IMR-90 (cell line): Measurements from ENCODE around the gene HYAL4. TPM values are rescaled to one million over a fixed set of nuclear protein-coding genes. Genes with fewer than 3 reads are reported as not detected.

Source experiments
- ATAC-seq: fragments of 200-7000 bp; cut with Tn5 transposase; 2 replicates; pipeline ENCODE4 v1.9.1; 2020; ENCODE audit warnings: low read depth, mild to moderate bottlenecking, moderate library complexity
- BruUV-seq: library from RNA; stranded (reverse); fragments of 400-500 nt; replicated peaks from 2 replicates; lab custom pipeline; 2021; lab: Mats Ljungman, UMichigan
- CTCF ChIA-PET: fragments of 300-600 bp; formaldehyde crosslinking; extraction: SDS; loops from one replicate; lab custom pipeline; 2021; ENCODE audit warnings: antibody characterized with exemption; lab: Yijun Ruan, JAX
- POLR2A ChIA-PET: fragments of 300-600 bp; sonication (Branson Sonifier 250); formaldehyde crosslinking; loops from one replicate; lab custom pipeline; 2022; ENCODE audit warnings: antibody characterized with exemption; ENCODE audit not compliant: unreplicated experiment; lab: Charles Lee
- DNase-seq: peaks from one replicate; pipeline ENCODE4 v3.0.0; 2013
- H2AFZ ChIP-seq: replicated peaks from 2 replicates; pipeline ENCODE3; 2013; ENCODE audit warnings: low read length, mild to moderate bottlenecking; ENCODE audit not compliant: poor library complexity
- H2AK5ac ChIP-seq: 2 replicates; pipeline ENCODE4 v1.6.1; 2013; ENCODE audit warnings: low read depth, low read length, inconsistent platforms
- H2AK9ac ChIP-seq: replicated peaks from 2 replicates; pipeline ENCODE3; 2013; ENCODE audit warnings: mild to moderate bottlenecking, low read depth, low read length, moderate library complexity; ENCODE audit not compliant: poor library complexity
- H2BK120ac ChIP-seq: 2 replicates; pipeline ENCODE4 v1.6.1; 2013; ENCODE audit warnings: low read depth, low read length, inconsistent platforms
- H2BK15ac ChIP-seq: 3 replicates; pipeline ENCODE4 v1.6.1; 2013; ENCODE audit warnings: low read depth, low read length, inconsistent platforms
- H2BK20ac ChIP-seq: 2 replicates; pipeline ENCODE4 v1.6.1; 2013; ENCODE audit warnings: low read depth, mild to moderate bottlenecking, inconsistent platforms, low read length, moderate library complexity
- H2BK5ac ChIP-seq: 2 replicates; pipeline ENCODE4 v1.6.1; 2013; ENCODE audit warnings: mild to moderate bottlenecking, low read depth, low read length, inconsistent platforms; ENCODE audit not compliant: poor library complexity, severe bottlenecking
- H3K14ac ChIP-seq: replicated peaks from 2 replicates; pipeline ENCODE4 v1.6.1; 2013; ENCODE audit warnings: low read depth, low read length, inconsistent platforms
- H3K18ac ChIP-seq: 2 replicates; pipeline ENCODE4 v1.6.1; 2013; ENCODE audit warnings: low read depth, low read length, control low read depth
- H3K23ac ChIP-seq: 2 replicates; pipeline ENCODE4 v1.6.1; 2013; ENCODE audit warnings: low read depth, low read length, inconsistent platforms
- H3K27ac ChIP-seq: 2 replicates; pipeline ENCODE4 v1.5.1; 2013; ENCODE audit warnings: mild to moderate bottlenecking, control low read depth, low read length; ENCODE audit not compliant: insufficient read depth
- H3K27me3 ChIP-seq: 2 replicates; pipeline ENCODE4 v1.6.1; 2013; ENCODE audit warnings: low read length; ENCODE audit not compliant: control insufficient read depth, insufficient read depth
- H3K36me3 ChIP-seq: 2 replicates; pipeline ENCODE4 v1.6.1; 2013; ENCODE audit warnings: low read length, mixed read lengths; ENCODE audit not compliant: control insufficient read depth, insufficient read depth
- H3K4ac ChIP-seq: 2 replicates; pipeline ENCODE4 v1.6.1; 2013; ENCODE audit warnings: low read depth, low read length, inconsistent platforms
- H3K4me1 ChIP-seq: 2 replicates; pipeline ENCODE4 v1.6.1; 2013; ENCODE audit warnings: low read length, mixed read lengths; ENCODE audit not compliant: control insufficient read depth, insufficient read depth
- H3K4me2 ChIP-seq: 2 replicates; pipeline ENCODE4 v1.6.1; 2013; ENCODE audit warnings: low read depth, mild to moderate bottlenecking, control low read depth, low read length, moderate library complexity
- H3K4me3 ChIP-seq: 2 replicates; pipeline ENCODE4 v1.5.1; 2013; ENCODE audit warnings: low read depth, mild to moderate bottlenecking, control low read depth, low read length, moderate library complexity; ENCODE audit not compliant: insufficient read depth
- H3K56ac ChIP-seq: 2 replicates; pipeline ENCODE4 v1.6.1; 2013; ENCODE audit warnings: low read length, inconsistent platforms; ENCODE audit not compliant: insufficient read depth; ENCODE audit errors: extremely low read depth
- H3K79me1 ChIP-seq, 2 experiments: 2 replicates each; pipeline ENCODE4 v1.6.1; 2013; ENCODE audit warnings: low read length in 2 of 2, inconsistent platforms in 1 of 2, low read depth in 1 of 2
- H3K9ac ChIP-seq: 2 replicates; pipeline ENCODE4 v1.6.1; 2013; ENCODE audit warnings: low read depth, low read length, control low read depth
- H3K9me1 ChIP-seq: 2 replicates; pipeline ENCODE4 v1.6.1; 2013; ENCODE audit warnings: low read length, inconsistent platforms; ENCODE audit not compliant: insufficient read depth
- H3K9me3 ChIP-seq: 2 replicates; pipeline ENCODE4 v1.6.1; 2013; ENCODE audit warnings: low read length; ENCODE audit not compliant: control insufficient read depth, insufficient read depth
- H4K20me1 ChIP-seq: 2 replicates; pipeline ENCODE4 v1.6.1; 2013; ENCODE audit warnings: low read length, inconsistent platforms; ENCODE audit not compliant: insufficient read depth
- H4K5ac ChIP-seq: 2 replicates; pipeline ENCODE4 v1.6.1; 2013; ENCODE audit warnings: mild to moderate bottlenecking, low read depth, low read length, control low read depth
- H4K8ac ChIP-seq, 2 experiments: 2 replicates each; pipeline ENCODE4 v1.6.1; 2013; ENCODE audit warnings: low read depth in 2 of 2, low read length in 2 of 2, control low read depth in 1 of 2, inconsistent platforms in 1 of 2
- H4K91ac ChIP-seq: 2 replicates; pipeline ENCODE4 v1.6.1; 2013; ENCODE audit warnings: low read depth, low read length, inconsistent platforms; ENCODE audit not compliant: insufficient read depth
- CEBPB ChIP-seq: IDR thresholded peaks from 2 replicates; pipeline ENCODE4 v1.6.1; 2012; ENCODE audit warnings: low read depth, low read length, improper control_type of control experiment
- FOS ChIP-seq: fragments of 150-350 bp; IDR thresholded peaks from 2 replicates; pipeline ENCODE4 v1.6.1; 2016; ENCODE audit warnings: low read depth, low read length
- MAFK ChIP-seq: IDR thresholded peaks from 2 replicates; pipeline ENCODE4 v1.6.1; 2012; ENCODE audit warnings: low read depth, low read length, improper control_type of control experiment
- NFE2L2 ChIP-seq: fragments of 150-350 bp; IDR thresholded peaks from 2 replicates; pipeline ENCODE4 v1.6.1; 2016; ENCODE audit warnings: low read depth, mild to moderate bottlenecking, low read length
- POLR2A ChIP-seq: IDR thresholded peaks from 2 replicates; pipeline ENCODE4 v1.6.1; 2012; ENCODE audit warnings: mild to moderate bottlenecking, low read depth, low read length
- RAD21 ChIP-seq: IDR thresholded peaks from 2 replicates; pipeline ENCODE4 v1.6.1; 2012; ENCODE audit warnings: low read length, improper control_type of control experiment
- RFX5 ChIP-seq: IDR thresholded peaks from 2 replicates; pipeline ENCODE4 v1.8.0; 2012; ENCODE audit warnings: low read depth, mild to moderate bottlenecking, low read length, moderate library complexity
- SMC3 ChIP-seq: fragments of 150-350 bp; IDR thresholded peaks from 2 replicates; pipeline ENCODE4 v1.6.1; 2016; ENCODE audit warnings: low read depth, mild to moderate bottlenecking, antibody characterized with exemption, low read length, moderate library complexity
- WGBS, 2 experiments: methylation state at CpG; one replicate each; pipeline versions ENCODE4 v1.1.5 to v1.1.7; 2013; ENCODE audit warnings: missing lambda C conversion rate in 2 of 2; ENCODE audit not compliant: insufficient read length in 1 of 2; ENCODE audit errors: extremely low coverage in 2 of 2; 5-methylcytosine and 5-hydroxymethylcytosine counted together
- dilution Hi-C: fragments of 300-500 bp; cut with HindIII; formaldehyde crosslinking; loops from one replicate; pipeline ENCODE4 v1.14.3; 2018; ENCODE audit warnings: low sequenced_read_pairs; ENCODE audit not compliant: unreplicated experiment
- in situ Hi-C: fragments of 300-500 bp; cut with MboI; formaldehyde crosslinking; loops from 3 replicates; pipeline ENCODE4 v1.14.3; 2019; ENCODE audit warnings: low sequenced_read_pairs, inconsistent platforms, mixed read lengths
- intact Hi-C: fragments of 100-400 bp; cut with micrococcal nuclease; formaldehyde crosslinking; loops from 2 replicates; pipeline ENCODE4 v1.10.0; 2022
- polyA plus RNA-seq, 3 experiments: library from polyadenylated mRNA; depleted of rRNA; stranded (reverse); fragments of >200 nt; gene quantifications; 2 replicates each; pipeline ENCODE4 v1.2.3, GENCODE V29; 2012; ENCODE audit warnings: low replicate concordance in 1 of 3
- total RNA-seq: library from RNA; depleted of rRNA; stranded (reverse); fragments of >200 nt; gene quantifications from 2 replicates; pipeline ENCODE4 v1.2.3, GENCODE V29; 2012
- TF ChIP-seq, protein P1 (sequence below): fragments of 150-350 bp; IDR thresholded peaks from 2 replicates; pipeline ENCODE4 v1.6.1; 2016; ENCODE audit warnings: low read depth, mild to moderate bottlenecking, low read length, moderate library complexity, borderline replicate concordance
- TF ChIP-seq, protein P2 (sequence below): conservative IDR thresholded peaks from 2 replicates; pipeline ENCODE4 v1.5.1; 2012; ENCODE audit warnings: mild to moderate bottlenecking, low read depth, low read length, improper control_type of control experiment
- TF ChIP-seq, protein P3 (sequence below): fragments of 150-350 bp; IDR thresholded peaks from 2 replicates; pipeline ENCODE4 v1.6.1; 2017; ENCODE audit warnings: mild to moderate bottlenecking, antibody characterized with exemption, low read length, low read depth

HYAL4 gene
- total and polyA plus RNA-seq, 2 of the 4 experiments (the other 2 are of a cell fraction) = not detected

DNA sequence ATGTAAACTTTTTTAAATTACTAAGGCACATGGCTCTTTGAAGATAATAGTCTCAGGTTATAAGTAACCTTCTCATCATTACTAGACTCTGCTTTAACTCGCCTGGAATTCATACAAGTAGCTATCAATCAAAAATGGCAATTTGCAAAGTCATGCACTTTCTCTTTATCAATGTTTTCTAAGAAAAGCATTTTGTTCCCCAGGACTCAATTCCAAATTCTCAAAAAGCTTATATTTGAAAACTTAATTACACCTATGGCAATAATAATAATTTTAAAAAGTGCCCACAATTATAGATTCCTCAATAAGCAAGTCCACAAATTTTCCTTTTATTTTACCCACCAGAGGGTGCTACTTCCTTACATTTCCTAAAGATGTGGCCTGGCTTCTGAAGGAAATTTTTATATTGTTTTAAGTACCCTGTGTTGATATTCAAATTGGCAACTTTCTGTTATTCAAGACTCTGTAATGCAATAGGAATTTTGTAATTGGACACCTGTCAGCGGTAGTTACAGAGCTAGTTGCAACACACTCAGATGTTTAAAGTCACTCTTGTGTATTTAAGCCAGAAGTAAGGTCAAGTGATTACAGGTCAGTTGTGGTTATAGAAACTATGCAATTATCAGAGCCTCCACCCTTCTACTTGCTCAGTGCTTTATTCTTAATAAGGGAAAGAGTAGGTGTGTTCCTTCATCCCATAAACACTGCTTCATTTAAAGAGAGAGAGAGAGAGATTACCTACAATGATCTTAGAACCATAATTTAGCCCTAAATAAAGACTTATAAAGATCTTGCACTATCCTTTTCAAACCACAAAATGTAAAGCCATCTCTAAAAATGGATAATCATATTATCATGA lies 47.1 kb upstream of the HYAL4 start:
- ChIA-PET CTCF (interaction anchor here (0.5 to 1.5 kb wide), 3 partner anchors 68 to 667 kb away, joined by 4 to 5 read pairs (median 4); no protein-coding TSS in a partner anchor), POLR2A (no interaction called here)
- H3K14ac ChIP-seq = no peak overlapping the region
- H3K4me2 ChIP-seq = 0 out of 2 replicates have a peak overlapping the region, but pooled peaks have one; percentile 23
- intact Hi-C loops = loop anchor here (2.0 to 10.0 kb wide), 5 partner anchors 46 to 1057 kb away; no protein-coding TSS in a partner anchor
- H3K18ac ChIP-seq = no peak overlapping the region
- no peak overlapping the region for H2BK5ac ChIP-seq
- TF ChIP-seq, protein P1, sequence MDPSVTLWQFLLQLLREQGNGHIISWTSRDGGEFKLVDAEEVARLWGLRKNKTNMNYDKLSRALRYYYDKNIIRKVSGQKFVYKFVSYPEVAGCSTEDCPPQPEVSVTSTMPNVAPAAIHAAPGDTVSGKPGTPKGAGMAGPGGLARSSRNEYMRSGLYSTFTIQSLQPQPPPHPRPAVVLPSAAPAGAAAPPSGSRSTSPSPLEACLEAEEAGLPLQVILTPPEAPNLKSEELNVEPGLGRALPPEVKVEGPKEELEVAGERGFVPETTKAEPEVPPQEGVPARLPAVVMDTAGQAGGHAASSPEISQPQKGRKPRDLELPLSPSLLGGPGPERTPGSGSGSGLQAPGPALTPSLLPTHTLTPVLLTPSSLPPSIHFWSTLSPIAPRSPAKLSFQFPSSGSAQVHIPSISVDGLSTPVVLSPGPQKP = no peak
- TF ChIP-seq NFE2L2 (no peak), CEBPB (peak; percentile 79), RFX5 (no peak), POLR2A (no peak), RAD21 (peak; percentile 61), FOS (no peak), MAFK (no peak), SMC3 (peak; percentile 53)
- TF ChIP-seq, protein P2, sequence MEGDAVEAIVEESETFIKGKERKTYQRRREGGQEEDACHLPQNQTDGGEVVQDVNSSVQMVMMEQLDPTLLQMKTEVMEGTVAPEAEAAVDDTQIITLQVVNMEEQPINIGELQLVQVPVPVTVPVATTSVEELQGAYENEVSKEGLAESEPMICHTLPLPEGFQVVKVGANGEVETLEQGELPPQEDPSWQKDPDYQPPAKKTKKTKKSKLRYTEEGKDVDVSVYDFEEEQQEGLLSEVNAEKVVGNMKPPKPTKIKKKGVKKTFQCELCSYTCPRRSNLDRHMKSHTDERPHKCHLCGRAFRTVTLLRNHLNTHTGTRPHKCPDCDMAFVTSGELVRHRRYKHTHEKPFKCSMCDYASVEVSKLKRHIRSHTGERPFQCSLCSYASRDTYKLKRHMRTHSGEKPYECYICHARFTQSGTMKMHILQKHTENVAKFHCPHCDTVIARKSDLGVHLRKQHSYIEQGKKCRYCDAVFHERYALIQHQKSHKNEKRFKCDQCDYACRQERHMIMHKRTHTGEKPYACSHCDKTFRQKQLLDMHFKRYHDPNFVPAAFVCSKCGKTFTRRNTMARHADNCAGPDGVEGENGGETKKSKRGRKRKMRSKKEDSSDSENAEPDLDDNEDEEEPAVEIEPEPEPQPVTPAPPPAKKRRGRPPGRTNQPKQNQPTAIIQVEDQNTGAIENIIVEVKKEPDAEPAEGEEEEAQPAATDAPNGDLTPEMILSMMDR = peak; percentile 61
- TF ChIP-seq, protein P3, sequence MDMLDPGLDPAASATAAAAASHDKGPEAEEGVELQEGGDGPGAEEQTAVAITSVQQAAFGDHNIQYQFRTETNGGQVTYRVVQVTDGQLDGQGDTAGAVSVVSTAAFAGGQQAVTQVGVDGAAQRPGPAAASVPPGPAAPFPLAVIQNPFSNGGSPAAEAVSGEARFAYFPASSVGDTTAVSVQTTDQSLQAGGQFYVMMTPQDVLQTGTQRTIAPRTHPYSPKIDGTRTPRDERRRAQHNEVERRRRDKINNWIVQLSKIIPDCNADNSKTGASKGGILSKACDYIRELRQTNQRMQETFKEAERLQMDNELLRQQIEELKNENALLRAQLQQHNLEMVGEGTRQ = no peak
- H4K91ac ChIP-seq = no peak overlapping the region
- H3K4ac ChIP-seq = no peak overlapping the region
- H4K8ac ChIP-seq = no peak overlapping the region
- H3K4me3 ChIP-seq = no peak overlapping the region
- H3K27me3 ChIP-seq = 0 out of 2 replicates have a peak, but pooled peaks cover under 1% of the 10 kb centered on the region
- H2BK15ac ChIP-seq = no peak overlapping the region
- DNase-seq (peak; percentile 78), ATAC-seq (peak; percentile 77)
- no peaks in the 10 kb centered on the region; the same call in 1 of the 2 replicates for H3K9me1 ChIP-seq
- H3K23ac ChIP-seq = no peak overlapping the region
- H3K36me3 ChIP-seq = no peaks in the 10 kb centered on the region
- H4K20me1 ChIP-seq = no peaks in the 10 kb centered on the region
- dilution Hi-C loops = no loop called here
- no peak overlapping the region for H2AFZ ChIP-seq
- in situ Hi-C loops = no loop called here
- H3K56ac ChIP-seq = no peak overlapping the region
- no CpG with 5 or more reads among the region's 2 CpGs for WGBS, 2 experiments
- BruUV-seq = no TSS peak
- no peak overlapping the region for H3K27ac ChIP-seq
- no peak overlapping the region for H4K5ac ChIP-seq
- no peak overlapping the region for H2AK9ac ChIP-seq
- H3K4me1 ChIP-seq = peaks cover 2% of the 10 kb centered on the region; the same call in 1 of the 2 replicates
- H2AK5ac ChIP-seq = no peak overlapping the region
- H3K9me3 ChIP-seq = no peaks in the 10 kb centered on the region
- no peak overlapping the region for H2BK20ac ChIP-seq
- no peak overlapping the region for H3K9ac ChIP-seq
- no peaks in the 10 kb centered on the region for H3K79me1 ChIP-seq
- no peak overlapping the region for H2BK120ac ChIP-seq
